GDM1 (cell line): ENCODE measurements around the gene PUM1.
"Not testable (repeated sequence)": the region's sequence is repeated elsewhere in the genome, so short reads cannot be mapped to it uniquely, and the experiment has no call there.

Experiments used
- DNase-seq: peaks from one replicate; lab custom pipeline; 2025; lab: John Stamatoyannopoulos, UW

Gene PUM1

GRCh38 chr1:31065310-31066217 lies at the start of gene PUM1:
Gene PUM1, minus strand, starts transcription at chr1:31065717. Its CDS starts 6,151 bp downstream, at chr1:31059566.
- DNase-seq = peak; percentile 96

GRCh38 chr1:31112266-31112935 lies 46.9 kb upstream of the PUM1 start:
- no peak for DNase-seq

GRCh38 chr1:31111290-31111951 lies 45.9 kb upstream of the PUM1 start:
- DNase-seq = no peak

GRCh38 chr1:31110846-31111245 lies 45.3 kb upstream of the PUM1 start:
- DNase-seq = no peak

GRCh38 chr1:31108861-31109260 lies 43.3 kb upstream of the PUM1 start:
- no peak for DNase-seq

GRCh38 chr1:31105646-31106045 lies 40.1 kb upstream of the PUM1 start:
- no peak for DNase-seq

GRCh38 chr1:31102501-31102950 lies 37.0 kb upstream of the PUM1 start:
- no peak for DNase-seq

GRCh38 chr1:31101147-31101502 lies 35.6 kb upstream of the PUM1 start:
- no peak for DNase-seq

GRCh38 chr1:31099293-31100032 lies 33.9 kb upstream of the PUM1 start:
- DNase-seq = no peak

- no peak for DNase-seq
Observed at GRCh38 chr1:31095985-31096384, 30.5 kb upstream of the PUM1 start.

GRCh38 chr1:31095298-31095981 lies 29.9 kb upstream of the PUM1 start:
- no peak for DNase-seq

GRCh38 chr1:31088081-31088480 lies 22.6 kb upstream of the PUM1 start:
- DNase-seq = not testable (repeated sequence)

GRCh38 chr1:31084782-31085569 lies 19.5 kb upstream of the PUM1 start:
- DNase-seq = no peak

GRCh38 chr1:31082385-31082784 lies 16.9 kb upstream of the PUM1 start:
- DNase-seq = no peak

GRCh38 chr1:31073044-31073443 lies 7.5 kb upstream of the PUM1 start:
- no peak for DNase-seq

- DNase-seq = no peak
Observed at GRCh38 chr1:31072304-31072746, 6.8 kb upstream of the PUM1 start.

GRCh38 chr1:31069392-31069791 lies 3.9 kb upstream of the PUM1 start:
- DNase-seq = no peak

GRCh38 chr1:31064718-31065309 lies 703 bp downstream of the PUM1 start:
- peak; percentile 32 for DNase-seq

- no peak for DNase-seq
Observed at GRCh38 chr1:31064111-31064717, 1.3 kb downstream of the PUM1 start.

GRCh38 chr1:31063631-31064030 lies 1.9 kb downstream of the PUM1 start:
- no peak for DNase-seq
